HCEC 1CT (cell line): ENCODE data around the gene IGSF9B.
"Not testable (repeated sequence)": the region's sequence is repeated elsewhere in the genome, so short reads cannot be mapped to it uniquely, and the experiment has no call there.

ENCODE experiments used
- DNase-seq: peaks from one replicate; pipeline ENCODE4 v3.0.0-alpha.2; 2017

The IGSF9B gene

GRCh38 chr11:133956650-133957633 lies at the start of gene IGSF9B:
Gene IGSF9B, minus strand, starts transcription at chr11:133956968. Its CDS starts 214 bp downstream, at chr11:133956754.
- DNase-seq, result no peak

- no peak for DNase-seq
Measured at GRCh38 chr11:134004496-134005172, 47.9 kb upstream of the IGSF9B start.

GRCh38 chr11:134003792-134004495 lies 47.2 kb upstream of the IGSF9B start:
- no peak for DNase-seq

GRCh38 chr11:134002819-134003218 lies 46.1 kb upstream of the IGSF9B start:
- DNase-seq, result not testable (repeated sequence)

GRCh38 chr11:134002338-134002737 lies 45.6 kb upstream of the IGSF9B start:
- not testable (repeated sequence) for DNase-seq

- DNase-seq, result no peak
Measured at GRCh38 chr11:134001596-134001995, 44.8 kb upstream of the IGSF9B start.

GRCh38 chr11:134001088-134001487 lies 44.3 kb upstream of the IGSF9B start:
- no peak for DNase-seq

GRCh38 chr11:133999355-133999754 lies 42.6 kb upstream of the IGSF9B start:
- DNase-seq, result no peak

- no peak for DNase-seq
Measured at GRCh38 chr11:133997554-133997953, 40.8 kb upstream of the IGSF9B start.

- no peak for DNase-seq
Measured at GRCh38 chr11:133996671-133997070, 39.9 kb upstream of the IGSF9B start.

- no peak for DNase-seq
Measured at GRCh38 chr11:133995066-133995465, 38.3 kb upstream of the IGSF9B start.

- DNase-seq, result no peak
Measured at GRCh38 chr11:133993921-133994320, 37.2 kb upstream of the IGSF9B start.

GRCh38 chr11:133993107-133993506 lies 36.3 kb upstream of the IGSF9B start:
- DNase-seq, result no peak

GRCh38 chr11:133992121-133992520 lies 35.4 kb upstream of the IGSF9B start:
- DNase-seq, result no peak

- DNase-seq, result no peak
Measured at GRCh38 chr11:133991101-133991500, 34.3 kb upstream of the IGSF9B start.

GRCh38 chr11:133990501-133990900 lies 33.7 kb upstream of the IGSF9B start:
- DNase-seq, result no peak

GRCh38 chr11:133988686-133989410 lies 32.1 kb upstream of the IGSF9B start:
- no peak for DNase-seq

- DNase-seq, result no peak
Measured at GRCh38 chr11:133987171-133987570, 30.4 kb upstream of the IGSF9B start.

- no peak for DNase-seq
Measured at GRCh38 chr11:133985981-133986944, 29.5 kb upstream of the IGSF9B start.

- no peak for DNase-seq
Measured at GRCh38 chr11:133984828-133985227, 28.1 kb upstream of the IGSF9B start.

- DNase-seq, result no peak
Measured at GRCh38 chr11:133983660-133984316, 27.0 kb upstream of the IGSF9B start.
